ENCODE measurements around the gene CNBD2. TPM values are rescaled to one million over a fixed set of nuclear protein-coding genes. Genes with fewer than 3 reads are reported as not detected.

CNBD2 gene
- total RNA-seq, 1 donor from 2014 or later, result 5.7 TPM

- Mint-ChIP-seq H3K4me1 (ENCODE audit: unreplicated experiment) (peaks cover 10% of the 10 kb centered on the region), H3K36me3 (no peaks in the 10 kb centered on the region), H3K4me3 (no peak overlapping the region), H3K9me3 (no peaks in the 10 kb centered on the region), H3K27ac (no peak overlapping the region), H3K27me3 (no peaks in the 10 kb centered on the region)
- TF ChIP-seq CTCF (conservative IDR thresholded peaks at IDR 0.05), result no peak
- no peak for DNase-seq (ENCODE audit: extremely low spot score, unreplicated experiment)
These were observed 7.4 kb downstream of the CNBD2 start for GRCh38 chr20:35975576-35976373.

DNA sequence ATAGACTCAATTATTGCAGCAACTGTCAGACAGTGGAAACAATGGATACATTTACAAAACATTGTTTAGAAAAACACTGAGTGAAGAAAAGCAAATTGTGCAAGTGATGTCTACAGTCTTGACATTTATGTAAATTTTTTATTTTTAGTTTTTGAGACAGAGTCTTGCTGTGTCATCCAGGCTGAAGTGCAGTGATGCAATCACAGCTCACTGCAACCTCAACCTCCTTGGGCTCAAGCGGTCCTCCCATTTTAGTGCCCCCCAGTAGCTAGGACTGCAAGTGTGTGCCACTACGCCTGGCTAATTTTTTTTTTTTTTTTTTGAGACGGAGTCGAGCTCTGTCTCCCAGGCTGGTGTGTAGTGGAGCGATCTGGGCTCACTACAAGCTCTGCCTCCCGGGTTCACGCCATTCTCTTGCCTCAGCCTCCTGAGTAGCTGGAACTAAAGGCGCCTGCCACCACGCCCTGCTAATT, 9.7 kb downstream of the CNBD2 start:
- H3K27ac Mint-ChIP-seq, result no peak overlapping the region
- no peaks in the 10 kb centered on the region for H3K4me1 Mint-ChIP-seq (ENCODE audit: unreplicated experiment)

DNA sequence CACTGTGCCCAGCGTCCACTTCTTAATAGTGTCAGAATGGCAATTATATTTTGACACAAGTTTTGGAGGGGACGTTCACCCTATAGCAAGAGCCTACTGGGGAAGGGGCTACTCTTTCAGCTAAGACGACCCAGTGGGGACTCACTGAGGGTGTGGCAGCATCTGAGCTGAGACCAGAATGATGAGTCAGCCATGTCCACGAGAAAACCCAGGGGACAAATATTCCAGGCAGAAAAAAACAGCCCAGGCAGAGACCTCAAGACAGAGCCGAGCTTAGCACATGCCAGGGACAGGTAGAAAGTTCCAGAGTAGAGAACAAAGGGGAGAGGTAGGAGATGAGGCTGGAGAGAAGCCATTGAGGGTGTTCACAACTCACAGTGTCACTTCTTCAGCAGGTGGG, 11.2 kb downstream of the CNBD2 start:
- H3K9me3 Mint-ChIP-seq, result no peaks in the 10 kb centered on the region
- H3K27me3 Mint-ChIP-seq, result peaks cover 4% of the 10 kb centered on the region
- DNase-seq (ENCODE audit: extremely low spot score, unreplicated experiment), result no peak
- no peak for TF ChIP-seq CTCF (conservative IDR thresholded peaks at IDR 0.05)
- H3K4me1 Mint-ChIP-seq (ENCODE audit: unreplicated experiment), result no peaks in the 10 kb centered on the region
- no peaks in the 10 kb centered on the region for H3K36me3 Mint-ChIP-seq
- H3K4me3 Mint-ChIP-seq, result no peak overlapping the region
- no peak overlapping the region for H3K27ac Mint-ChIP-seq

More for the DNA sequence above, 9.7 kb downstream of the CNBD2 start:
- H3K4me3 Mint-ChIP-seq, result no peak overlapping the region
- no peaks in the 10 kb centered on the region for H3K36me3 Mint-ChIP-seq
- DNase-seq (ENCODE audit: extremely low spot score, unreplicated experiment), result no peak
- H3K9me3 Mint-ChIP-seq, result no peaks in the 10 kb centered on the region
- TF ChIP-seq CTCF (conservative IDR thresholded peaks at IDR 0.05), result no peak
- peaks cover 4% of the 10 kb centered on the region for H3K27me3 Mint-ChIP-seq

GRCh38 chr20:35981969-35982368, 13.6 kb downstream of the CNBD2 start:
- H3K4me1 Mint-ChIP-seq (ENCODE audit: unreplicated experiment), result no peaks in the 10 kb centered on the region
- no peak overlapping the region for H3K4me3 Mint-ChIP-seq

DNA sequence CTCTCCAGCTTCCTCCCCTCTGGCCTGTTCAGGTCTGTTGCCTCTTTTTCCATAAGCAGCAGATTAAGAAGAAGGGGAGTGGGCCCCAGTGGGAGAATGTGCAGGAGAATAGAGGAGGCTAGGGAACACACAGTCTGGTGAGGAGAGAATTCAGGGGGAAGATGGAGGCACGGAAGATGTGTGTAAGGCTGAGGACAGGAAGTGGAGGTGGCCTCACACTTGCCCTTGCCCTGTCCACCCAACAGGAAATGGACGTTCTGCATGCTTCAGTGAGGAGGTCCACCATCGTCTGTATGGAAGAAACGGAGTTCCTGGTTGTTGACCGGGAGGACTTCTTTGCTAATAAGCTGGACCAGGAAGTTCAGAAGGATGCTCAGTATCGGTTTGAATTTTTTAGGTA, 16.0 kb downstream of the CNBD2 start:
- Mint-ChIP-seq H3K4me3 (no peak overlapping the region), H3K27me3 (peaks cover 8% of the 10 kb centered on the region), H3K9me3 (no peaks in the 10 kb centered on the region), H3K27ac (no peak overlapping the region), H3K36me3 (no peaks in the 10 kb centered on the region), H3K4me1 (ENCODE audit: unreplicated experiment) (no peaks in the 10 kb centered on the region)
- TF ChIP-seq CTCF (conservative IDR thresholded peaks at IDR 0.05), result no peak
- DNase-seq (ENCODE audit: extremely low spot score, unreplicated experiment), result no peak

More at GRCh38 chr20:35981969-35982368, 13.6 kb downstream of the CNBD2 start:
- Mint-ChIP-seq H3K27ac (no peak overlapping the region), H3K9me3 (no peaks in the 10 kb centered on the region), H3K27me3 (peaks cover 4% of the 10 kb centered on the region), H3K36me3 (no peaks in the 10 kb centered on the region)
- DNase-seq (ENCODE audit: extremely low spot score, unreplicated experiment), result no peak
- no peak for TF ChIP-seq CTCF (conservative IDR thresholded peaks at IDR 0.05)

Measured in type B pancreatic cell (in vitro differentiated cells).